Right lobe of liver (tissue), 4 donors: ENCODE data around the gene SPINT1.

Experiments
- CTCF ChIP-seq, 4 donors: fragments of 200-600 bp in 3 of 4; fragments of 450-650 bp in 1 of 4; IDR thresholded peaks; one replicate each; pipeline versions ENCODE4 v1.5.1 to v1.8.0; 2016 to 2022; ENCODE audit warnings: antibody characterized with exemption in 4 of 4, mild to moderate bottlenecking in 2 of 4
- POLR2A ChIP-seq: fragments of 450-650 bp; IDR thresholded peaks from one replicate; pipeline ENCODE4 v1.6.1; 2017; ENCODE audit warnings: antibody characterized with exemption, mild to moderate bottlenecking
- donor health status: DM: no; HTN: no; CAD: no.
- donor health status: DM: no; HTN: no; CAD: no.
- donor health status: DM: no; HTN: yes; CAD: no.

- no peak for TF ChIP-seq CTCF (IDR thresholded peaks at IDR 0.05)
- TF ChIP-seq POLR2A = no peak
These were observed 49.3 kb downstream of the SPINT1 start for GRCh38 chr15:40893019-40893670.
